ENCODE results near the gene PPP1R12B. TPM values are rescaled to one million over a fixed set of nuclear protein-coding genes. Genes with fewer than 3 reads are reported as not detected.
A peak's percentile ranks its signal among the peaks of the same experiment; 100 is the strongest.
"Not testable (repeated sequence)": the region's sequence is repeated elsewhere in the genome, so short reads cannot be mapped to it uniquely, and the experiment has no call there.

The PPP1R12B gene
- total RNA-seq, 1 donor: 20.6 TPM

DNA sequence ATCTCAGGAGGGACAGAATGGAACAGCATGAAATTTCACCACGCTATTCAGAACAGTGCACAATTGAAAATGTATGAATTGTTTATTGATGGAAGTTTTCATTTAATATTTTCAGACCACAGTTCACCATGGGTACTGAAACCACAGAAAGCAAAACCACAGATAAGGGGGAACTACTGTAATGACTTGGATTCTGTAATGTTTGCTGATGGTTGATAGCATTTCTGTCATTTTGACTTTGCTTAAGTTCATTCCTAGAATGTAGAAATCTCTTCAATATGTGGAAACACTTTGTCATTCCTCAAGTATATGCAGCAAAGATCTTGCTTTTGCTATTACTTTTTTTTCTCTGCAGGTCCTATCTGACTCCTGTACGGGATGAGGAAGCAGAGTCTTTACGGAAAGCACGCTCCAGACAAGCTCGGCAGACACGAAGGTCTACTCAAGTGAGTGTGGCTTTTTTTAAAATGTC, 139.7 kb downstream of the PPP1R12B start:
- H3K4me2 ChIP-seq (ENCODE audit: insufficient read depth, low read length); H3K4me1 ChIP-seq (ENCODE audit: insufficient read depth, low read length); H3K27ac ChIP-seq (ENCODE audit: low read depth, low read length); H4K20me1 ChIP-seq (ENCODE audit: insufficient read depth, low read length); H3K36me3 ChIP-seq (ENCODE audit: insufficient read depth, low read length); DNase-seq (ENCODE audit: insufficient read length, low spot score, missing footprints); H3K27me3 ChIP-seq (ENCODE audit: insufficient read depth, low read length); H3K4me3 ChIP-seq (ENCODE audit: insufficient read depth, low read length); H2AFZ ChIP-seq (ENCODE audit: low read length); H3K9me3 ChIP-seq (ENCODE audit: low read depth, low read length); H3K79me2 ChIP-seq (ENCODE audit: insufficient read depth, low read length): not testable (repeated sequence)

DNA sequence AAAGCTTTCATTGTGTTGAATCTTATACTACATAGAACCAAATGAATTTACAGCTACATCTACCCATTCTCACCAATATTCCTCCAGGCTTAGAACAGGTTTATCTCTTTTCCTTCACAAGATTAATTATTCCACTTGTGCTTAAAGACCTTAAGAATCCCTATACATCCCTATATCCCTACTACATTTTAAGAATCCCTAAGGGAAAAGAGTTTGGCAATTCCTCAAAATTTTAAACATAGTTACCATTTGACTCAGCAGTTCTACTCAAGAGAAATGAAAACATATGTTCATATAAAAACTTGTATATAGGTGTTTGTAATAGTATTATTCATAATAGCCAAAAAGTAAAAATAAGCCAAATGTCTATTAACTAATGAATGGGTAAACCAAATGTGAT, 140.6 kb downstream of the PPP1R12B start:
- H3K4me1 ChIP-seq (ENCODE audit: insufficient read depth, low read length); H4K20me1 ChIP-seq (ENCODE audit: insufficient read depth, low read length); H3K27me3 ChIP-seq (ENCODE audit: insufficient read depth, low read length); H2AFZ ChIP-seq (ENCODE audit: low read length); H3K36me3 ChIP-seq (ENCODE audit: insufficient read depth, low read length); H3K79me2 ChIP-seq (ENCODE audit: insufficient read depth, low read length); H3K9me3 ChIP-seq (ENCODE audit: low read depth, low read length); H3K27ac ChIP-seq (ENCODE audit: low read depth, low read length); DNase-seq (ENCODE audit: insufficient read length, low spot score, missing footprints); H3K4me2 ChIP-seq (ENCODE audit: insufficient read depth, low read length); H3K4me3 ChIP-seq (ENCODE audit: insufficient read depth, low read length): not testable (repeated sequence)

DNA sequence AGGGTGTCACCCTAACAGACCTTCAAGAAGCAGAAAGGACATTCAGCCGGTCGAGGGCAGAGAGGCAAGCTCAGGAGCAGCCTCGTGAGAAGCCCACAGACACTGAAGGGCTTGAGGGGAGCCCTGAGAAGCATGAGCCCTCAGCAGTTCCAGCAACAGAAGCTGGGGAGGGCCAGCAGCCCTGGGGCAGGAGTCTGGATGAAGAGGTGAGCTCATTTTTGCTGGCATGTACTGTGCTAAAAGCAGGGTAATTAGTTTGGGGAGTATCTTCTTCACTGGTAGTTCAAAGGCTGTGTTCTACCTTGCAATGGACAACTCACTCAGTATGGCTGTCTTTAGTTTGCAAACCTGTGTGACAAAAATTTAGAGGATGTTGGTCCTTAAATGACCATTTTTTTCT, 144.6 kb downstream of the PPP1R12B start:
- not testable (repeated sequence) for H3K4me2 ChIP-seq (ENCODE audit: insufficient read depth, low read length); H2AFZ ChIP-seq (ENCODE audit: low read length); DNase-seq (ENCODE audit: insufficient read length, low spot score, missing footprints); H4K20me1 ChIP-seq (ENCODE audit: insufficient read depth, low read length); H3K27ac ChIP-seq (ENCODE audit: low read depth, low read length); H3K4me1 ChIP-seq (ENCODE audit: insufficient read depth, low read length); H3K27me3 ChIP-seq (ENCODE audit: insufficient read depth, low read length); H3K4me3 ChIP-seq (ENCODE audit: insufficient read depth, low read length); H3K9me3 ChIP-seq (ENCODE audit: low read depth, low read length); H3K79me2 ChIP-seq (ENCODE audit: insufficient read depth, low read length)
- peaks cover 15% of the 10 kb centered on the region for H3K36me3 ChIP-seq (ENCODE audit: insufficient read depth, low read length)

DNA sequence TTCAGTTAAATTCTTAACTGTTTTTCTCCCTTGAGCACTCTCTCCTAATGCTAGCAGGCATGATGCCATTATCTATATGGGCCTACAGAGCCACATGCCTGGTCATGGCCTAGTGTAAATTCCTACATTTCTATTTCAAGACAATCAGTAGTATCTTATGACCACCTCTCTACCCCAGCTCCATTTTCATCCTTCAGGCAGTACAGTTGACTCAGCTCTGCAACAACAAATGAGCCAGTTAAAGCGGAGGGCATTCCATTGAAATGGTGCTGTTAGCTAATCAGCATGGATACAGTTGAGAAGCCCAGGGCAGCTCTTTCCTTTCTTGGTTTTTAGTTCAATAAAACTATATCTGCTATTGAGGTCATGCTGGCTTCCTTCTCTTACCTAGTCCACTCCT, 150.0 kb downstream of the PPP1R12B start:
- Histone ChIP-seq H3K27me3 (ENCODE audit: insufficient read depth, low read length) (no peaks in the 10 kb centered on the region), H3K27ac (ENCODE audit: low read depth, low read length) (no peak overlapping the region), H2AFZ (ENCODE audit: low read length) (no peak overlapping the region), H3K36me3 (ENCODE audit: insufficient read depth, low read length) (peaks cover 12% of the 10 kb centered on the region), H3K9me3 (ENCODE audit: low read depth, low read length) (no peaks in the 10 kb centered on the region), H3K4me3 (ENCODE audit: insufficient read depth, low read length) (no peak overlapping the region), H3K4me2 (ENCODE audit: insufficient read depth, low read length) (no peak overlapping the region), H4K20me1 (ENCODE audit: insufficient read depth, low read length) (no peaks in the 10 kb centered on the region), H3K4me1 (ENCODE audit: insufficient read depth, low read length) (no peaks in the 10 kb centered on the region), H3K79me2 (ENCODE audit: insufficient read depth, low read length) (no peaks in the 10 kb centered on the region)
- peak; percentile 19 for DNase-seq (ENCODE audit: insufficient read length, low spot score, missing footprints)
- TF ChIP-seq, protein P1, sequence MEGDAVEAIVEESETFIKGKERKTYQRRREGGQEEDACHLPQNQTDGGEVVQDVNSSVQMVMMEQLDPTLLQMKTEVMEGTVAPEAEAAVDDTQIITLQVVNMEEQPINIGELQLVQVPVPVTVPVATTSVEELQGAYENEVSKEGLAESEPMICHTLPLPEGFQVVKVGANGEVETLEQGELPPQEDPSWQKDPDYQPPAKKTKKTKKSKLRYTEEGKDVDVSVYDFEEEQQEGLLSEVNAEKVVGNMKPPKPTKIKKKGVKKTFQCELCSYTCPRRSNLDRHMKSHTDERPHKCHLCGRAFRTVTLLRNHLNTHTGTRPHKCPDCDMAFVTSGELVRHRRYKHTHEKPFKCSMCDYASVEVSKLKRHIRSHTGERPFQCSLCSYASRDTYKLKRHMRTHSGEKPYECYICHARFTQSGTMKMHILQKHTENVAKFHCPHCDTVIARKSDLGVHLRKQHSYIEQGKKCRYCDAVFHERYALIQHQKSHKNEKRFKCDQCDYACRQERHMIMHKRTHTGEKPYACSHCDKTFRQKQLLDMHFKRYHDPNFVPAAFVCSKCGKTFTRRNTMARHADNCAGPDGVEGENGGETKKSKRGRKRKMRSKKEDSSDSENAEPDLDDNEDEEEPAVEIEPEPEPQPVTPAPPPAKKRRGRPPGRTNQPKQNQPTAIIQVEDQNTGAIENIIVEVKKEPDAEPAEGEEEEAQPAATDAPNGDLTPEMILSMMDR (IDR thresholded peaks at IDR 0.05; ENCODE audit: extremely low read depth, low read depth, low read length): no peak

DNA sequence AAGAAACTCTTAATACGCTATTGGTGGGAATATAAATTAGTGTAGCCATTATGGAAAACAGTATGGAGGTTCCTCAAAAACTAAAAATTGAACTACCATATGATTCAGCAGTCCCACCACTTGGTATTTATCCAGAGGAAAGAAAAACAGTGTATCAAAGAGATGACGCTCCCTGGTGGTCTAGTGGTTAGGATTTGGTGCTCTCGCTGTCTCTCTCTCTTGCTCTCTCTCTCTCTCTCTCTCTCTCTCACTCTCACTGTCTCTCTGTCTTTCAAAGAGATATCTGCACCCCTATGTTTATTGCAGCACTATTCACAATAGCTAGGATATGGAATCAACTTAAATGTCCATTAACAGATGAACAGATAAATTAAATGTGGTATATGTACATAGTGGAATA, 151.5 kb downstream of the PPP1R12B start:
- H3K27me3 ChIP-seq (ENCODE audit: insufficient read depth, low read length); DNase-seq (ENCODE audit: insufficient read length, low spot score, missing footprints); H3K9me3 ChIP-seq (ENCODE audit: low read depth, low read length); H3K79me2 ChIP-seq (ENCODE audit: insufficient read depth, low read length); H2AFZ ChIP-seq (ENCODE audit: low read length); H3K4me3 ChIP-seq (ENCODE audit: insufficient read depth, low read length); H3K4me1 ChIP-seq (ENCODE audit: insufficient read depth, low read length); H3K4me2 ChIP-seq (ENCODE audit: insufficient read depth, low read length); H3K27ac ChIP-seq (ENCODE audit: low read depth, low read length); H4K20me1 ChIP-seq (ENCODE audit: insufficient read depth, low read length): not testable (repeated sequence)
- H3K36me3 ChIP-seq (ENCODE audit: insufficient read depth, low read length): peaks cover 12% of the 10 kb centered on the region

DNA sequence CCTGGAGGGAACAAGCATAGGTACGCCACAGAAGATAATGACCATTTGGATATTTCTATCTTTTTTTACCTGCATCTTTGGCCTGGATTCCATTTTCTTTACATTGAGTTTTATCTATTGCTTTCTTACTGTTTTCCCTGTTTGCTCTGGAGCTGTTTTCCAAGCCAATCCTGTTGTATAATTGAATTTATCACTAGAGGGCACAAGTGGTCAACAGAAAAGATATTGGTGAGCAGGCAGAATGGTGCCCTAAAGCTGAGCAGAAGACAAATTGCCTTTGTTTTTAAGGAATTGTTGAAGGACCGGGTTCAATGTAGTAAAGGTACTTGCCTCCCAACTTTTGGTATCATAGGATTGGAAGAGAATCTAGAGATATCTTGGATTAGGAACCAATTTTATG, 152.8 kb downstream of the PPP1R12B start:
- Histone ChIP-seq H3K36me3 (ENCODE audit: insufficient read depth, low read length) (peaks cover 4% of the 10 kb centered on the region), H3K4me1 (ENCODE audit: insufficient read depth, low read length) (peaks cover 19% of the 10 kb centered on the region), H3K4me3 (ENCODE audit: insufficient read depth, low read length) (no peak overlapping the region), H3K79me2 (ENCODE audit: insufficient read depth, low read length) (no peaks in the 10 kb centered on the region), H3K9me3 (ENCODE audit: low read depth, low read length) (no peaks in the 10 kb centered on the region), H3K27ac (ENCODE audit: low read depth, low read length) (no peak overlapping the region), H2AFZ (ENCODE audit: low read length) (no peak overlapping the region), H3K27me3 (ENCODE audit: insufficient read depth, low read length) (no peaks in the 10 kb centered on the region), H3K4me2 (ENCODE audit: insufficient read depth, low read length) (no peak overlapping the region), H4K20me1 (ENCODE audit: insufficient read depth, low read length) (no peaks in the 10 kb centered on the region)
- TF ChIP-seq, protein P1 (IDR thresholded peaks at IDR 0.05; ENCODE audit: extremely low read depth, low read depth, low read length): peak; percentile 55
- peak; percentile 32 for DNase-seq (ENCODE audit: insufficient read length, low spot score, missing footprints)

All from osteoblast (primary cell).